T-cell (primary cell): ENCODE results near the gene OSBP2. TPM values are rescaled to one million over a fixed set of nuclear protein-coding genes. Genes with fewer than 3 reads are reported as not detected.

Source experiments
- ATAC-seq, 4 experiments: fragments of 200-7000 bp in 3 of 4; fragments of 150-1000 bp in 1 of 4; cut with Tn5 transposase; replicated peaks in 1 of 4; 1 replicate in 3 of 4; 2 replicates in 1 of 4; pipeline ENCODE4 v1.10.0; 2021; ENCODE audit warnings: moderate library complexity in 3 of 4, mild to moderate bottlenecking in 2 of 4, moderate number of reproducible peaks in 1 of 4
- CTCF ChIA-PET, 2 donors: fragments of 300-600 bp; sonication (Branson Sonifier 250); formaldehyde crosslinking; loops; one replicate each; lab custom pipeline; 2022; ENCODE audit warnings: antibody characterized with exemption in 2 of 2; lab: Charles Lee
- POLR2A ChIA-PET, 2 donors: fragments of 300-600 bp; sonication (Branson Sonifier 250); formaldehyde crosslinking; loops; one replicate each; lab custom pipeline; 2022; ENCODE audit warnings: antibody characterized with exemption in 2 of 2; lab: Charles Lee
- DNase-seq, 35 experiments: peaks; one replicate each; pipeline versions ENCODE4 v3.0.0 to v3.0.0-alpha.2; 2013 to 2023
- H3K27ac ChIP-seq: one replicate; pipeline ENCODE4 v1.5.1; 2013; ENCODE audit warnings: low read length
- H3K27me3 ChIP-seq, 2 experiments: replicated peaks in 1 of 2; 1 replicate in 1 of 2; 2 replicates in 1 of 2; pipeline versions ENCODE4 v1.6.1 to v1.7.0; 2013; ENCODE audit warnings: low read length in 1 of 2, mixed read lengths in 1 of 2; ENCODE audit not compliant: control insufficient read depth in 2 of 2, insufficient read depth in 2 of 2; ENCODE audit errors: extremely low read depth in 1 of 2
- H3K36me3 ChIP-seq, 2 donors: 1 replicate in 1 of 2; 2 replicates in 1 of 2; pipeline versions ENCODE4 v1.6.1 to v1.7.0; 2013; ENCODE audit warnings: low read length in 1 of 2; ENCODE audit not compliant: control insufficient read depth in 2 of 2, insufficient read depth in 1 of 2; ENCODE audit errors: extremely low read depth in 1 of 2
- H3K4me1 ChIP-seq, 2 experiments: 1 replicate in 1 of 2; 2 replicates in 1 of 2; pipeline versions ENCODE4 v1.6.1 to v1.7.0; 2013; ENCODE audit warnings: low read length in 2 of 2, mixed read lengths in 1 of 2; ENCODE audit not compliant: insufficient read depth in 2 of 2, control insufficient read depth in 1 of 2; ENCODE audit errors: extremely low read depth in 1 of 2
- H3K4me3 ChIP-seq, 2 donors: 1 replicate in 1 of 2; 2 replicates in 1 of 2; pipeline versions ENCODE4 v1.5.1 to v1.7.0; 2013; ENCODE audit warnings: mild to moderate bottlenecking in 2 of 2, low read length in 1 of 2, moderate library complexity in 1 of 2; ENCODE audit not compliant: control insufficient read depth in 1 of 2; ENCODE audit errors: extremely low read depth in 1 of 2
- H3K9me3 ChIP-seq: 2 replicates; pipeline ENCODE4 v1.7.0; 2013
- H3K27ac Mint-ChIP-seq, 2 donors: one replicate each; pipeline ENCODE4 v1.8.0; 2020 to 2021; ENCODE audit warnings: mild to moderate bottlenecking in 2 of 2, mixed read lengths in 2 of 2
- H3K27me3 Mint-ChIP-seq, 2 donors: one replicate each; pipeline ENCODE4 v1.8.0; 2021 to 2022; ENCODE audit warnings: mixed read lengths in 2 of 2
- H3K36me3 Mint-ChIP-seq: one replicate; pipeline ENCODE4 v1.8.0; 2021; ENCODE audit warnings: mixed read lengths
- H3K4me1 Mint-ChIP-seq, 3 donors: one replicate each; pipeline ENCODE4 v1.8.0; 2020 to 2022; ENCODE audit warnings: mixed read lengths in 3 of 3, mild to moderate bottlenecking in 1 of 3
- H3K4me3 Mint-ChIP-seq, 3 donors: one replicate each; pipeline ENCODE4 v1.8.0; 2020 to 2022; ENCODE audit warnings: mild to moderate bottlenecking in 3 of 3, mixed read lengths in 3 of 3, moderate library complexity in 3 of 3
- H3K9me3 Mint-ChIP-seq, 3 donors: one replicate each; pipeline ENCODE4 v1.8.0; 2020 to 2022; ENCODE audit warnings: mixed read lengths in 3 of 3
- WGBS: methylation state at CpG from one replicate; pipeline ENCODE4 v1.1.5; 2013; ENCODE audit warnings: missing lambda C conversion rate; ENCODE audit not compliant: insufficient coverage; 5-methylcytosine and 5-hydroxymethylcytosine counted together
- total RNA-seq, 35 experiments: library from RNA in 6 of 35; stranded (reverse) in 6 of 35; fragments of 120-200 nt in 1 of 35; gene quantifications; one replicate each; pipeline versions ENCODE4 v1.2.1 to v1.2.4 and lab custom pipeline; 2013 to 2026

Gene OSBP2
- total RNA-seq, 5 donors from 2014 or later (not counting 1 experiment from before 2014, with no cell fraction given): 1.6 to 2.8 (median 2.1) TPM

DNA sequence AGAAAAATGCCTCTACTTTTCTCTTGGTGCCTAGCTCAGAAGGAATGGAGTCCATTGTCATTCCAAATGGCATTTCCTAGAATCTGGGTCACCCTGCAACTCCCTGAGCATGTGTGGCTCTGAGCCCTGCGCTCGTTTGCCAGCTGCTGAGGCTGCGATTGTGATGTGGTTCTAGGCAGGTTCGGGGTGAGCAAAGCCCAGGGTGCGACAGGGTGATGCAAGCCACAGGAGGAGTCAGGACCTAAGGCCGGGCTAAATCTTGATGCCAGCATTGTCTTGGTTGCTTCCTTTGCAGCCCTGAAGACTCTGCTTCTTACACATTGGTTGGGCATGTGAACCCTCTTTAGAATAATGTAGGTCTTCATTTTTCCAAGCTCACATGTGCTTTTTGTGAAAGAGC is 142.9 kb downstream of the OSBP2 start:
- Mint-ChIP-seq H3K27ac (no peak overlapping the region), H3K4me1 (no peaks in the 10 kb centered on the region), H3K27me3 (peaks cover 5 to 18% of the 10 kb centered on the region in 2 donors), H3K36me3 (peaks cover 3% of the 10 kb centered on the region), H3K4me3 (no peak overlapping the region), H3K9me3 (peaks cover 0 to 10% (median 5%) of the 10 kb centered on the region in 3 donors)
- 83% methylated on average over 5 of the region's 6 CpGs for whole genome bisulfite sequencing
- no peaks in the 10 kb centered on the region for H3K36me3 ChIP-seq
- ChIA-PET POLR2A (no interaction called here), CTCF (no interaction called here)
- H3K4me3 ChIP-seq: no peak overlapping the region
- no peak overlapping the region for H3K27ac ChIP-seq
- DNase-seq (no peak), ATAC-seq (no peak)
- H3K9me3 ChIP-seq: peaks cover 3% of the 10 kb centered on the region
- H3K27me3 ChIP-seq: peaks cover 0 to 9% of the 10 kb centered on the region in 2 experiments
- no peaks in the 10 kb centered on the region for H3K4me1 ChIP-seq

DNA sequence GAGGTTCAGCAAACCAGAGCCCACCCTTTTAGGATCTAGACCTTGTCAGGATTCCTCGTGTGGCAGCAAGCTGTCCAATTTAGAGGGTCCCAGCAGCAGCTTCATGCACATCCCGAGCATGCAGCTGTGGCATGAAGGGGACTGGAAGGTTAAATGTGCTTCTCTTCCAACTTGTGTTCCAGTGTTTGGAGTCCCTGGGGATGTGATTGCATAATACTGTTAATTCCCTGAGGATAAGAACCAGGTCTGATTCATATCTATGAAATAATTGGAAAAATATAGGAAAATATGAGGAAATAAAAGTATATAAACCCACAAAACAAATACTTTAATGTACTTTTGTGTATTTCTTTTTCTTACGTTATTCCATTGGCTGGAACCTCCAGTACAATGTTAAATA is 143.4 kb downstream of the OSBP2 start:
- WGBS: 57% methylated on average over 1 of the region's 3 CpGs
- ChIA-PET CTCF (no interaction called here), POLR2A (no interaction called here)
- no peak overlapping the region for H3K4me3 ChIP-seq
- Mint-ChIP-seq H3K4me1 (no peaks in the 10 kb centered on the region), H3K9me3 (peaks cover 0 to 10% (median 5%) of the 10 kb centered on the region in 3 donors), H3K4me3 (no peak overlapping the region), H3K27me3 (peaks cover 5 to 18% of the 10 kb centered on the region in 2 donors), H3K27ac (no peak overlapping the region), H3K36me3 (peaks cover 3% of the 10 kb centered on the region)
- H3K4me1 ChIP-seq: no peaks in the 10 kb centered on the region
- ATAC-seq (no peak), DNase-seq (no peak)
- no peak overlapping the region for H3K27ac ChIP-seq
- peaks cover 3% of the 10 kb centered on the region for H3K9me3 ChIP-seq
- H3K36me3 ChIP-seq: no peaks in the 10 kb centered on the region
- peaks cover 0 to 9% of the 10 kb centered on the region in 2 experiments for H3K27me3 ChIP-seq

DNA sequence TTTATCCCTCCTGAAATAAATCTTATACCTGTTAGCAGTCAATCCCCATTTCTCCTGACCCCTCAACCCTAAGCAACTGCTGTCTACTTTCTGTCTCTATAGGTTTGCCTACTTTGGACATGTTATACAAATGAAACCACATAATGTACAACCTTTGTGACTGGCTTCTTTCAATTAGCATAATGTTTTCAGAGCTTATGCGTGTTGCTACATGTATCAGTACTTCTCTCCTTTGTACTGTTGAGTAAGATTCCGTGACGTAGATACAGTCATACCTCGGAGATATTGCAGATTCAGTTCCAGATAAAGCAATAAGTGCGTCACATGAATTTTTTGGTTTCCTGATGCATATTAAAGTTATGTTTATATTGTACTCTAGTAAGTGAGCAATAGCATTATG is 146.6 kb downstream of the OSBP2 start:
- DNase-seq: no peak
- Mint-ChIP-seq H3K4me3 (no peak overlapping the region), H3K4me1 (no peaks in the 10 kb centered on the region), H3K27ac (no peak overlapping the region), H3K36me3 (peaks cover 3% of the 10 kb centered on the region), H3K27me3 (peaks cover 3 to 4% of the 10 kb centered on the region in 2 donors), H3K9me3 (peaks cover 0 to 10% (median 5%) of the 10 kb centered on the region in 3 donors)
- no peaks in the 10 kb centered on the region for H3K36me3 ChIP-seq
- ChIA-PET POLR2A (interaction anchor here in 1 of 2 donors (0.6 kb wide), 1 partner anchor 293 kb away, joined by 3 read pairs; no protein-coding TSS in a partner anchor), CTCF (no interaction called here)
- peaks cover 0 to 9% of the 10 kb centered on the region in 2 experiments for H3K27me3 ChIP-seq
- no peak overlapping the region for H3K4me3 ChIP-seq
- 100% methylated on average over 1 of the region's 5 CpGs for WGBS
- no peaks in the 10 kb centered on the region for H3K4me1 ChIP-seq
- no peak for ATAC-seq
- H3K9me3 ChIP-seq: peaks cover 3% of the 10 kb centered on the region
- no peak overlapping the region for H3K27ac ChIP-seq

DNA sequence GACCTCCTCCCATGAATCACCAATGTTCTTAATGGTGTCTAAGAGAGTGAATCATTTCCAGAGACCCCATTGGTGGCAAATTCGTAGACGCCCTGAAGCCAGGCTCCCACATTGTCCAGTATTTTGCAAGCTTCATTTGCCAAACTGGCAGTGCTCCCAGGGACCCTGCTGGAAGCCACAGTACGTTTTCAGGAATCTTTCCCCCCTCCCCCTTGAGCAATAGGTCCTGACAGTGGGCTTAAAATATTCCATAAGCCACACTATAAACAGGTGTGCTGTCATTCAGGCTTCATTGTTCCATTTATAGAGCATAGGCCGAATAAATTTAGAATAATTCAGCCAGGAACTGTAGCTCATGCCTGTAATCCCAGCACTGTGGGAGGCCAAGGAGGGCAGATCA is 148.6 kb downstream of the OSBP2 start:
- no peaks in the 10 kb centered on the region for H3K4me1 ChIP-seq
- no peaks in the 10 kb centered on the region for H3K36me3 ChIP-seq
- Mint-ChIP-seq H3K36me3 (peaks cover 5% of the 10 kb centered on the region), H3K4me1 (no peaks in the 10 kb centered on the region), H3K9me3 (peaks cover 0 to 3% (median 2%) of the 10 kb centered on the region in 3 donors), H3K27ac (no peak overlapping the region), H3K4me3 (no peak overlapping the region), H3K27me3 (peaks cover 0 to 3% of the 10 kb centered on the region in 2 donors)
- peaks cover 2% of the 10 kb centered on the region for H3K9me3 ChIP-seq
- whole genome bisulfite sequencing: 89% methylated on average over 3 of the region's 4 CpGs
- no peak for DNase-seq
- CTCF ChIA-PET: no interaction called here
- no peak overlapping the region for H3K27ac ChIP-seq
- H3K27me3 ChIP-seq: no peaks in the 10 kb centered on the region
- POLR2A ChIA-PET: no interaction called here
- no peak overlapping the region for H3K4me3 ChIP-seq
- no peak for ATAC-seq

DNA sequence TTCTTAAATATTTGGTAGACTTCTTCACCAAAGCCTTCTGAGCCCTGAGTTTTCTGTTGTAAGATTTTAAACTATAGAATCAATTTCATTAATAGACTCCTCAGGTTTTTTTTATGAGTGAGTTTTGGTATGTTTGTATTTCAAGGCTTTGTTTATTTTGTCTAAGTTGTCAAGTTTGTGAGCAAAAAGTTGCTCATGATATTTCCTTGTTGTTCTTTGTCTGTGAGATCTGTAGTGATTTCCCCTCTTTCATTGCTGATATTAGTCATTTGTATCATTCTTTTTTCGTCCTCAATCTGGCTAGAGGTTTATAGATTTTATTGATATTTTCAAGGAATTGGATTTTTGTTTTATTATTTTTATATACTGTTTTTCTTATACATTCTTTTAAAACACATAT is 152.9 kb downstream of the OSBP2 start:
- no CpG with 5 or more reads among the region's 1 CpG for WGBS
- H3K4me1 Mint-ChIP-seq: no peaks in the 10 kb centered on the region
- peaks cover 0 to 2% (median under 1%) of the 10 kb centered on the region in 3 donors for H3K9me3 Mint-ChIP-seq
- no peak overlapping the region for H3K27ac Mint-ChIP-seq
- Histone ChIP-seq H3K4me3 (no peak overlapping the region), H3K27me3 (no peaks in the 10 kb centered on the region), H3K4me1 (no peaks in the 10 kb centered on the region), H3K36me3 (no peaks in the 10 kb centered on the region), H3K9me3 (no peaks in the 10 kb centered on the region), H3K27ac (no peak overlapping the region)
- DNase-seq (no peak), ATAC-seq (no peak)
- H3K4me3 Mint-ChIP-seq: no peak overlapping the region
- ChIA-PET CTCF (interaction anchor here in 1 of 2 donors (0.6 kb wide), 1 partner anchor 8 kb away, joined by 3 read pairs; no protein-coding TSS in a partner anchor), POLR2A (no interaction called here)
- H3K27me3 Mint-ChIP-seq: no peaks in the 10 kb centered on the region
- peaks cover 3% of the 10 kb centered on the region for H3K36me3 Mint-ChIP-seq

DNA sequence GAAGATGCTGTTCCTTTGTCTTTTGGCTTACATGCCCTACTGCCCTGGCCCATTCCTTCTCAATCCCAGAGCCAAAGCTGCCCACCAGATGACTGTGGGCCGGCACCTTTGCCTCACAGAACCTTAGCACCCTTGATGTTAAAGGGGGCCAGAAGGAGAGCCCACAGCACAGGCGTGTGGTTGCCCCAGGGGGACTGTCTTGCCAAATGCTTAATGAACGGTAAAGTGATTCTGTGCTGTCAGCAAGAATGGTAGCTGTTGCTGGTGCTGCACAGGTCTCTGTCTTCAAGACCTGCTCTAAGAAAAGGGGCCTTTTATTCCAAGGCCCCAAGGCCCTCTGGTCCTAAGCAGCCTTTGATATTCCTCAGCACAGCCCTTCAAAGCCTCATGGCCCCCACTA is 160.6 kb downstream of the OSBP2 start:
- Mint-ChIP-seq H3K27ac (no peak overlapping the region), H3K27me3 (no peaks in the 10 kb centered on the region), H3K9me3 (peaks cover 0 to 7% (median 6%) of the 10 kb centered on the region in 3 donors), H3K4me3 (no peak overlapping the region), H3K36me3 (no peaks in the 10 kb centered on the region), H3K4me1 (no peaks in the 10 kb centered on the region)
- ChIA-PET POLR2A (no interaction called here), CTCF (no interaction called here)
- Histone ChIP-seq H3K36me3 (no peaks in the 10 kb centered on the region), H3K9me3 (no peaks in the 10 kb centered on the region), H3K4me3 (no peak overlapping the region), H3K27me3 (no peaks in the 10 kb centered on the region), H3K4me1 (no peaks in the 10 kb centered on the region), H3K27ac (no peak overlapping the region)
- DNase-seq (no peak), ATAC-seq (no peak)
- 91% methylated on average over 3 of the region's 3 CpGs for WGBS
